ENCODE measurements around the gene SLF2. TPM values are rescaled to one million over a fixed set of nuclear protein-coding genes. Genes with fewer than 3 reads are reported as not detected.

SLF2 gene
- total and polyA plus RNA-seq, 10 donors, result 11.5 to 90.9 (median 46.8) TPM

DNA sequence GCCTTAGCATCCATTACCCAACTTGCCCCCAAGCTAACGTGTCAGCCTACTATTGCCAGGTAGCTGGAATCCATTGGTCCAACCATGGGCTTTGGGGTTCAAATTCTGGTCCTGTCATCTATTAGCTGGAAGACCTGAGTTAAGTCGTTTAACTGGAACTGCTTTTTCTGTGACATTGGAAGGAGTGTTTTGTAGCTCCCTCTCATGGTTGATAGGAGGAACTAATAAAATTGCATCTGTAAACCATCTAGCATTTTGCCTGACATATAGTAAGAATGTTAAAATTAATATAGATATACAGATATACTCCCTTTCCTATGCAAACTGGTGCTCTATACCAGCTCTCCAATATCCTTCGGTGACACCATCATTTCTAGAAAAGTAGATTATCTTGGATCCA is 23.8 kb upstream of the SLF2 start:
- DNase-seq, result no peak
- 27 to 64% (median 56%) methylated on average over 3 of the region's 3 CpGs for WGBS, 5 donors
- intact Hi-C loops (cut with DNase I; ENCODE audit: low total_unique reads), result no loop called here
- H3K4me3 ChIP-seq, result no peak overlapping the region
- peaks cover 0 to 33% (median 0%) of the 10 kb centered on the region in 7 donors for H3K27me3 ChIP-seq (replicated peaks in 1 of 7)
- H3K27ac ChIP-seq, result no peak overlapping the region
- H3K4me1 ChIP-seq, result no peaks in the 10 kb centered on the region
- no peaks in the 10 kb centered on the region for H3K36me3 ChIP-seq
- TF ChIP-seq POLR2A (IDR thresholded peaks at IDR 0.05) (no peak), POLR2AphosphoS5 (IDR thresholded peaks at IDR 0.05) (no peak)
- TF ChIP-seq, protein P1, sequence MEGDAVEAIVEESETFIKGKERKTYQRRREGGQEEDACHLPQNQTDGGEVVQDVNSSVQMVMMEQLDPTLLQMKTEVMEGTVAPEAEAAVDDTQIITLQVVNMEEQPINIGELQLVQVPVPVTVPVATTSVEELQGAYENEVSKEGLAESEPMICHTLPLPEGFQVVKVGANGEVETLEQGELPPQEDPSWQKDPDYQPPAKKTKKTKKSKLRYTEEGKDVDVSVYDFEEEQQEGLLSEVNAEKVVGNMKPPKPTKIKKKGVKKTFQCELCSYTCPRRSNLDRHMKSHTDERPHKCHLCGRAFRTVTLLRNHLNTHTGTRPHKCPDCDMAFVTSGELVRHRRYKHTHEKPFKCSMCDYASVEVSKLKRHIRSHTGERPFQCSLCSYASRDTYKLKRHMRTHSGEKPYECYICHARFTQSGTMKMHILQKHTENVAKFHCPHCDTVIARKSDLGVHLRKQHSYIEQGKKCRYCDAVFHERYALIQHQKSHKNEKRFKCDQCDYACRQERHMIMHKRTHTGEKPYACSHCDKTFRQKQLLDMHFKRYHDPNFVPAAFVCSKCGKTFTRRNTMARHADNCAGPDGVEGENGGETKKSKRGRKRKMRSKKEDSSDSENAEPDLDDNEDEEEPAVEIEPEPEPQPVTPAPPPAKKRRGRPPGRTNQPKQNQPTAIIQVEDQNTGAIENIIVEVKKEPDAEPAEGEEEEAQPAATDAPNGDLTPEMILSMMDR (IDR thresholded peaks at IDR 0.05 in 8 of 11, conservative IDR thresholded peaks at IDR 0.05 in 3 of 11), result no peak
- no peaks in the 10 kb centered on the region for H3K9me3 ChIP-seq

DNA sequence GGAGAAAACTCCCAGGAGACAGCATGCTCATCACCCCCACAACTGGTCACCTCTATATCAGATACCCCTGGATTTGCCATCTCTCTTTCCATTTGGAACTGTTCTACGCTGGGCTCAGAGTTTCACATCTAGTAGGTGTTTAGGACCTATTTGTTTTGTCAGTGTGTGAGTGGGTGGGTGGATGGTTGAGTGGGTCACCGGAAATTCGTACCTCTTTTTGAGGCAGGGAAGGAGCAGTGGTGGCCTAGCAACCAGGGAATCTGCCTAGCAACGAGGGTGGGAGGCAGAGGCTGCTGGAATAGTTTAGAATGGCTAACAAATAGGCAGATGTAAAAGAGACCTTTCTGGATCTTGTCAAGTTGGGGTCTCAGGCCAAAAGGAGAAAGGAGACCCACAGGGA is 23.2 kb upstream of the SLF2 start:
- Histone ChIP-seq H3K36me3 (no peaks in the 10 kb centered on the region), H3K4me1 (peaks cover 0 to under 1% (median 0%) of the 10 kb centered on the region in 6 donors), H3K9me3 (no peaks in the 10 kb centered on the region), H3K27ac (no peak overlapping the region), H3K4me3 (no peak overlapping the region), H3K27me3 (replicated peaks in 1 of 7) (peaks cover 0 to 33% (median 0%) of the 10 kb centered on the region in 7 donors)
- intact Hi-C loops (cut with DNase I; ENCODE audit: low total_unique reads), result no loop called here
- WGBS, 5 donors, result 62 to 68% (median 65%) methylated on average over 4 of the region's 4 CpGs
- DNase-seq, result no peak
- TF ChIP-seq POLR2AphosphoS5 (IDR thresholded peaks at IDR 0.05) (no peak), POLR2A (IDR thresholded peaks at IDR 0.05) (no peak)
- TF ChIP-seq, protein P1 (IDR thresholded peaks at IDR 0.05 in 8 of 11, conservative IDR thresholded peaks at IDR 0.05 in 3 of 11), result no peak

DNA sequence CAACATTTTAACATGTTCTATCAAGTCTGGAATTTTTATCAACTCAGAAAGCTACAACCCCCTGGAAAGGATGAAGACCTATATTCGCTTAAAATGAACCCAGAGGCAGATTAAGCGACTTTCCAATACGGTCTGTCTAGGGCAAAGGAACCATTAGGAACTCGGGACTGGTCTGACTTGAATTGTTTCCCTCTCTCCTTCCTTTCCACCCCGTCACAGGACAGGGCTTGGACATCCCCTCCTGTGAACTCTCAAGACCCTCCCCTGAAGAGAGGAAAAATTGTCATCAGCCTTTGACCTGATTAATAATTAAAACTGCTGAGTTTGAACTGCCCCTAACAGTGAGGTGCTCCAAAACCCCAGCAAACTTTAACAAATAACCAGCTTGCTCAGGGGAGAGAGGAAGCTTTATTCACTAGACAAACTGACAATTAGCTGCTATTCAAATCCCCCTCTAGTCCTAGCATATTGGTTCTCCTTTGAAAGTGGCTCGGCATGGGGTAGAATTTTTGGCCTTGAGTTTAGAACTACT is 22.6 kb upstream of the SLF2 start:
- no peaks in the 10 kb centered on the region for H3K9me3 ChIP-seq
- TF ChIP-seq POLR2AphosphoS5 (IDR thresholded peaks at IDR 0.05), result no peak
- TF ChIP-seq, protein P1 (IDR thresholded peaks at IDR 0.05 in 8 of 11, conservative IDR thresholded peaks at IDR 0.05 in 3 of 11), result no peak
- TF ChIP-seq POLR2A (IDR thresholded peaks at IDR 0.05), result no peak
- H3K4me3 ChIP-seq, result no peak overlapping the region
- 59 to 73% (median 65%) methylated on average over 6 of the region's 6 CpGs for WGBS, 5 donors
- H3K27ac ChIP-seq, result no peak overlapping the region
- intact Hi-C loops (cut with DNase I; ENCODE audit: low total_unique reads), result no loop called here
- no peaks in the 10 kb centered on the region for H3K36me3 ChIP-seq
- peaks cover 0 to 33% (median 0%) of the 10 kb centered on the region in 7 donors for H3K27me3 ChIP-seq (replicated peaks in 1 of 7)
- H3K4me1 ChIP-seq, result peaks cover 0 to 7% (median 0%) of the 10 kb centered on the region in 6 donors
- no peak for DNase-seq

DNA sequence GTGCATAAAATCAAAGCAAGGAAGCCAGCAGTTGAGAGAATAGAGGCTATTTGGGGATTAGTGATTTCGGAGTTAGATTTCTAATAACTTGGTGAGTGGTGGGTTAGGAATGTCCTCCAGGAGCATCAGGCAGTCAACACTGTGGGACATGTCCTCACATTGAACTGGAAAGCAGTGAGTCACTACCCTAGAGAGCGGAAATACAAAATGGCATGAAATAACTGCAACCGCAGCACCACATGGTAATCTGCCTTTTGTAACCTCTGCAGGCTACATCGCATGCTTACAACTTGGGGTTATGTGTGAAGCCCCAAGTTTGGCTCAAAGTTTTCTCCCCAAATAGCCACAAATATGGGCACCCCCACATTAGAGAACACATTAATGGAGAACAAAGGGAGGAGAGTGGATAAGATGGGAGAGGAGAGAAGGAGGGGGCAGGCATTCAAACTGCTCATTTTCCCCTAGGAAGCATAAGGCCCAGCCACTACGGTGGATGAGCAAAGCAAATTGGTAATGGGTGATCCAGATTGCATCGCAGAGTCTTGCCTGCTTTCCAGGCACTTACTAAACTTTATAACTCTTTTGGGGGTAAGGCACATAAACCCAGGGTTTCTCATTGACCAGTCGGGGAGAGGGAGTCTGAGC is 22.0 kb upstream of the SLF2 start:
- WGBS, 5 donors, result 83 to 92% (median 90%) methylated on average over 7 of the region's 7 CpGs
- H3K4me3 ChIP-seq, result no peak overlapping the region
- no peaks in the 10 kb centered on the region for H3K9me3 ChIP-seq
- no peaks in the 10 kb centered on the region for H3K36me3 ChIP-seq
- no peak overlapping the region for H3K27ac ChIP-seq
- peaks cover 0 to 12% (median 0%) of the 10 kb centered on the region in 6 donors for H3K4me1 ChIP-seq
- DNase-seq, result no peak
- TF ChIP-seq, protein P1 (IDR thresholded peaks at IDR 0.05 in 8 of 11, conservative IDR thresholded peaks at IDR 0.05 in 3 of 11), result no peak
- peaks cover 0 to 33% (median 0%) of the 10 kb centered on the region in 7 donors for H3K27me3 ChIP-seq (replicated peaks in 1 of 7)
- intact Hi-C loops (cut with DNase I; ENCODE audit: low total_unique reads), result no loop called here
